ENCODE data around the gene SUGCT. TPM values are rescaled to one million over a fixed set of nuclear protein-coding genes. Genes with fewer than 3 reads are reported as not detected.

The SUGCT gene
- total RNA-seq, 1 experiment from 2014 or later: 9.9 TPM

GRCh38 chr7:40303996-40304395, 169.2 kb downstream of the SUGCT start:
- no TSS peak for BruUV-seq (replicated peaks)
- no peak for TF ChIP-seq CTCF (IDR thresholded peaks at IDR 0.05; ENCODE audit: insufficient read depth in 1 of 2, low read depth in 1 of 2, low read length in 1 of 2, severe bottlenecking in 1 of 2, unreplicated experiment in 1 of 2)
- H3K4me1 Mint-ChIP-seq (ENCODE audit: low read depth, unreplicated experiment): no peaks in the 10 kb centered on the region
- H3K4me1 ChIP-seq: no peaks in the 10 kb centered on the region
- no peak for DNase-seq
- H3K9me3 ChIP-seq: no peaks in the 10 kb centered on the region
- H3K27me3 ChIP-seq (replicated peaks; ENCODE audit: control insufficient read depth, insufficient read depth, low read length): no peaks in the 10 kb centered on the region
- no peaks in the 10 kb centered on the region for H3K9me3 Mint-ChIP-seq (ENCODE audit: unreplicated experiment)
- intact Hi-C loops (cut with micrococcal nuclease; ENCODE audit: unreplicated experiment): no loop called here
- no peak overlapping the region for H3K4me3 ChIP-seq (ENCODE audit: low read depth, low read length)
- no peaks in the 10 kb centered on the region for H3K27me3 Mint-ChIP-seq (ENCODE audit: insufficient read depth, unreplicated experiment)
- ChIA-PET POLR2A (no interaction called here), CTCF (no interaction called here)
- H3K4me3 Mint-ChIP-seq (ENCODE audit: unreplicated experiment): no peak overlapping the region
- no peaks in the 10 kb centered on the region for H3K36me3 ChIP-seq (ENCODE audit: control insufficient read depth, insufficient read depth, low read length)
- H3K36me3 Mint-ChIP-seq (ENCODE audit: insufficient read depth, unreplicated experiment): peaks cover 6% of the 10 kb centered on the region
- H3K27ac Mint-ChIP-seq (ENCODE audit: unreplicated experiment): no peak overlapping the region

DNA sequence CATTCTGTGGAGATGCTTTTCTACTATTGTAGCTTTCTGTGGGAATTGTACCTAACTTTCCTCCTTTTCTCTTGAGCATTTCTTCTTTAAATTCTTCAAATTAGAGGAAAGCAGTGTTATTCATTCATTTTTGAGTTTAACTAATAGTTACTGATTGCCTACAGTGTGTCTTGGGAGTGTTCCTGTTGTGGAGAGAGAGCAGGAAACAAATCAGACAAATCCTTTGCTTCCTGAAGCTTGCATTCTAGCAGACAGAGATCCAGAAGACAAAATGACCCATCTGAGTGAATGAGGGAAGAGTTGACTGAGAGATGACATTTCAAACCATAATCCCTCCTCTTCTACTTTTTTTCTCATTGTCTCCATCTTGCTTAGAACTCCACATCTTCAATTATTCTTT, 170.4 kb downstream of the SUGCT start:
- intact Hi-C loops (cut with micrococcal nuclease; ENCODE audit: unreplicated experiment): no loop called here
- Mint-ChIP-seq H3K4me3 (ENCODE audit: unreplicated experiment) (no peak overlapping the region), H3K9me3 (ENCODE audit: unreplicated experiment) (no peaks in the 10 kb centered on the region), H3K4me1 (ENCODE audit: low read depth, unreplicated experiment) (no peaks in the 10 kb centered on the region), H3K36me3 (ENCODE audit: insufficient read depth, unreplicated experiment) (peaks cover 6% of the 10 kb centered on the region), H3K27ac (ENCODE audit: unreplicated experiment) (no peak overlapping the region), H3K27me3 (ENCODE audit: insufficient read depth, unreplicated experiment) (no peaks in the 10 kb centered on the region)
- Histone ChIP-seq H3K27me3 (replicated peaks; ENCODE audit: control insufficient read depth, insufficient read depth, low read length) (no peaks in the 10 kb centered on the region), H3K36me3 (ENCODE audit: control insufficient read depth, insufficient read depth, low read length) (no peaks in the 10 kb centered on the region), H3K4me3 (ENCODE audit: low read depth, low read length) (no peak overlapping the region), H3K4me1 (no peaks in the 10 kb centered on the region), H3K9me3 (no peaks in the 10 kb centered on the region)
- ChIA-PET POLR2A (no interaction called here), CTCF (no interaction called here)
- DNase-seq: no peak
- no TSS peak for BruUV-seq (replicated peaks)
- TF ChIP-seq CTCF (IDR thresholded peaks at IDR 0.05; ENCODE audit: insufficient read depth in 1 of 2, low read depth in 1 of 2, low read length in 1 of 2, severe bottlenecking in 1 of 2, unreplicated experiment in 1 of 2): no peak

DNA sequence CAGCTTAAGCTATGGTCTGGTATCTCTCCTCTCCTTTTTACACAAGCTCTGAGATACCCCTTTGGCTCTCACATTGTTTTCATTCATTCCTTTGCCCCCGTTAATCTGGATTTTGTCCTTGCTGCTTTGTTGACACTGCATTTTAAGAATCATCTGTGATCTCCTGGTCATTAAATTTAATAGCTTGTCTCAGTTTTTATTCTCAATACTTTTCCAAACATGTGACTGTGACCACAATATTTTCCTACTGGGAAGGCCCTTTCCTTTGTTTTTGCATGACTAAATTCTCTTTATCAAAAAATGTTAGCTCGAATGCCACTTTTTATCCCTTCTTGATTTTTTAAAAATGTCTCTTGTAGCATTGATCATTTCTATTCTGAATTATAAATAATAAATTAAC, 171.2 kb downstream of the SUGCT start:
- no peaks in the 10 kb centered on the region for H3K27me3 Mint-ChIP-seq (ENCODE audit: insufficient read depth, unreplicated experiment)
- no peaks in the 10 kb centered on the region for H3K4me1 Mint-ChIP-seq (ENCODE audit: low read depth, unreplicated experiment)
- H3K4me3 Mint-ChIP-seq (ENCODE audit: unreplicated experiment): no peak overlapping the region
- Histone ChIP-seq H3K4me1 (no peaks in the 10 kb centered on the region), H3K9me3 (no peaks in the 10 kb centered on the region), H3K4me3 (ENCODE audit: low read depth, low read length) (no peak overlapping the region), H3K27me3 (replicated peaks; ENCODE audit: control insufficient read depth, insufficient read depth, low read length) (no peaks in the 10 kb centered on the region), H3K36me3 (ENCODE audit: control insufficient read depth, insufficient read depth, low read length) (no peaks in the 10 kb centered on the region)
- no TSS peak for BruUV-seq (replicated peaks)
- POLR2A ChIA-PET: no interaction called here
- peaks cover 6% of the 10 kb centered on the region for H3K36me3 Mint-ChIP-seq (ENCODE audit: insufficient read depth, unreplicated experiment)
- CTCF ChIA-PET: no interaction called here
- H3K27ac Mint-ChIP-seq (ENCODE audit: unreplicated experiment): no peak overlapping the region
- DNase-seq: no peak
- H3K9me3 Mint-ChIP-seq (ENCODE audit: unreplicated experiment): no peaks in the 10 kb centered on the region
- no peak for TF ChIP-seq CTCF (IDR thresholded peaks at IDR 0.05; ENCODE audit: insufficient read depth in 1 of 2, low read depth in 1 of 2, low read length in 1 of 2, severe bottlenecking in 1 of 2, unreplicated experiment in 1 of 2)
- intact Hi-C loops (cut with micrococcal nuclease; ENCODE audit: unreplicated experiment): no loop called here
